Mesendoderm (in vitro differentiated cells): Measurements from ENCODE around the gene FRYL.

Experiments
- DNase-seq: peaks from one replicate; pipeline ENCODE4 v3.0.0; 2013
- H2AK5ac ChIP-seq: 2 replicates; pipeline ENCODE4 v1.6.1; 2013; ENCODE audit warnings: low read length, inconsistent platforms
- H2BK120ac ChIP-seq: 2 replicates; pipeline ENCODE4 v1.6.1; 2013; ENCODE audit warnings: low read depth, mild to moderate bottlenecking, low read length, moderate library complexity, mixed read lengths
- H2BK15ac ChIP-seq: replicated peaks from 2 replicates; pipeline ENCODE4 v1.6.1; 2013; ENCODE audit warnings: low read depth, mild to moderate bottlenecking, moderate library complexity
- H2BK5ac ChIP-seq: 2 replicates; pipeline ENCODE4 v1.6.1; 2013; ENCODE audit warnings: low read length, inconsistent platforms
- H3K18ac ChIP-seq: 2 replicates; pipeline ENCODE4 v1.6.1; 2013; ENCODE audit warnings: mild to moderate bottlenecking, low read length, mixed read lengths
- H3K23ac ChIP-seq: one replicate; pipeline ENCODE4 v1.6.1; 2013; ENCODE audit warnings: low read length
- H3K27ac ChIP-seq: 2 replicates; pipeline ENCODE4 v1.5.1; 2013; ENCODE audit warnings: low read depth, mild to moderate bottlenecking, inconsistent platforms, low read length, moderate library complexity
- H3K27me3 ChIP-seq: 2 replicates; pipeline ENCODE4 v1.6.1; 2013; ENCODE audit warnings: low read length, control low read depth, mild to moderate bottlenecking, inconsistent platforms; ENCODE audit not compliant: insufficient read depth, poor library complexity
- H3K36me3 ChIP-seq: 2 replicates; pipeline ENCODE4 v1.6.1; 2013; ENCODE audit warnings: low read length, inconsistent platforms; ENCODE audit not compliant: control insufficient read depth, insufficient read depth
- H3K4ac ChIP-seq: one replicate; pipeline ENCODE4 v1.6.1; 2013; ENCODE audit warnings: low read depth, mild to moderate bottlenecking, low read length, moderate library complexity
- H3K4me1 ChIP-seq: 2 replicates; pipeline ENCODE4 v1.6.1; 2013; ENCODE audit warnings: low read depth, low read length, inconsistent platforms; ENCODE audit not compliant: control insufficient read depth
- H3K4me2 ChIP-seq: 2 replicates; pipeline ENCODE4 v1.6.1; 2013; ENCODE audit warnings: low read length
- H3K4me3 ChIP-seq: 2 replicates; pipeline ENCODE4 v1.5.1; 2013; ENCODE audit warnings: mild to moderate bottlenecking, low read length
- H3K56ac ChIP-seq: one replicate; pipeline ENCODE4 v1.6.1; 2013; ENCODE audit warnings: low read length
- H3K79me1 ChIP-seq: 2 replicates; pipeline ENCODE4 v1.6.1; 2013; ENCODE audit warnings: low read length, inconsistent platforms
- H3K79me2 ChIP-seq: 2 replicates; pipeline ENCODE4 v1.6.1; 2013; ENCODE audit warnings: mild to moderate bottlenecking, low read length; ENCODE audit not compliant: control insufficient read depth, insufficient read depth
- H3K9ac ChIP-seq: 2 replicates; pipeline ENCODE4 v1.6.1; 2013; ENCODE audit warnings: low read length, inconsistent platforms
- H4K5ac ChIP-seq: one replicate; pipeline ENCODE4 v1.6.1; 2013; ENCODE audit warnings: low read length
- H4K8ac ChIP-seq: one replicate; pipeline ENCODE4 v1.6.1; 2013; ENCODE audit warnings: low read depth, mild to moderate bottlenecking, control low read depth, low read length, moderate library complexity
- WGBS: extraction: QIAGEN DNeasy Blood & Tissue Kit; methylation state at CpG from one replicate; pipeline ENCODE4 v1.1.7; 2013; ENCODE audit warnings: low lambda C conversion rate, missing lambda C conversion rate; ENCODE audit not compliant: insufficient coverage; ENCODE audit errors: extremely low coverage; 5-methylcytosine and 5-hydroxymethylcytosine counted together

Gene FRYL

DNA sequence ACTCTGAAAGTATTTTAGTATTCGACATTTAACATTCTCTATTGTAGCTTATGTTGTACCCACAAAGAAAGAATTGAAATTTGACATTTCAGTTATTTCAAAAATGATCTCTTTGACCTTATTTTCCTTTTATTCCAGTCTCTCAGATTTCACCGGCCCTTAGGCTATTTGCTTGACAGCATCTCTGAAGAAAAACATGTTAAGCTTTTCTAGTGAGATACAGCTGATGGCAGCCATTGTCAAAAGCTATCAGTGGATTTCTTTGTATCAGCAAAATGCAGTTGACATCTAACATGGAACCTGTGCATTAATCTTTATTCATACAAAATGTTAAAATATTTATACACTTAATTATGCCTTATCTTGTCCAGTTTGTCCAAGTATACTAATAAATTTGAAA is 273.4 kb downstream of the FRYL start:
- Histone ChIP-seq H4K5ac (no peak overlapping the region), H3K27ac (no peak overlapping the region), H2AK5ac (no peak overlapping the region), H3K9ac (no peak overlapping the region), H3K18ac (no peak overlapping the region), H2BK120ac (no peak overlapping the region), H2BK15ac (no peak overlapping the region), H4K8ac (no peak overlapping the region), H3K4me1 (no peaks in the 10 kb centered on the region), H3K23ac (no peak overlapping the region), H3K27me3 (no peaks in the 10 kb centered on the region), H3K4ac (no peak overlapping the region), H3K4me2 (no peak overlapping the region), H3K79me2 (no peaks in the 10 kb centered on the region), H3K56ac (no peak overlapping the region), H3K4me3 (no peak overlapping the region), H3K36me3 (peaks cover 2% of the 10 kb centered on the region), H3K79me1 (no peaks in the 10 kb centered on the region), H2BK5ac (no peak overlapping the region)
- WGBS: no CpG with 5 or more reads among the region's 2 CpGs
- no peak for DNase-seq

DNA sequence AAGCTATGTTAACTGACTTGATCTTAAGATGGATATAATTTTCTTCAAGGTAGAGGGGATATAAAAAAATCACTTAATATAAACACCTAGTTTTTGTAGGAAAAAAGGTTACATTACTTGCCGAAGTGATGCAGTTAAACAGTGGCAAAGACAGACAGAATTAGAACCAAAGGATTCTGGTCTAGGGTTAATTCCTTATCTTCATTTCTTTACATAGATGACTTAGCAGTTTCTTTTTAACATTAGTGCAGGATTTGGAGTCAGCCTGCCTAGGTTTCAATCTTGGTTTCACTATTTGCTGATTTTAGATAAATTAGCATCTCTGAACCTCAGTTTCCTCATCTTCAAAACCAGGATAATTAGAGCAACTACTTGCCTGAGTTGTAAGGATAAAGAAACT is 275.7 kb downstream of the FRYL start:
- no peak overlapping the region for H2BK120ac ChIP-seq
- no peak overlapping the region for H2AK5ac ChIP-seq
- no peak overlapping the region for H3K23ac ChIP-seq
- H3K4ac ChIP-seq: no peak overlapping the region
- H3K18ac ChIP-seq: no peak overlapping the region
- H3K9ac ChIP-seq: no peak overlapping the region
- no peak overlapping the region for H4K8ac ChIP-seq
- no peak overlapping the region for H4K5ac ChIP-seq
- H3K27me3 ChIP-seq: no peaks in the 10 kb centered on the region
- no peaks in the 10 kb centered on the region for H3K79me1 ChIP-seq
- no peaks in the 10 kb centered on the region for H3K4me1 ChIP-seq
- no peak overlapping the region for H3K27ac ChIP-seq
- no peak overlapping the region for H3K56ac ChIP-seq
- H3K36me3 ChIP-seq: peaks cover under 1% of the 10 kb centered on the region
- no peak overlapping the region for H3K4me2 ChIP-seq
- WGBS: no CpG with 5 or more reads among the region's 1 CpG
- no peak overlapping the region for H2BK15ac ChIP-seq
- no peak overlapping the region for H3K4me3 ChIP-seq
- no peak overlapping the region for H2BK5ac ChIP-seq
- no peak for DNase-seq
- H3K79me2 ChIP-seq: no peaks in the 10 kb centered on the region

DNA sequence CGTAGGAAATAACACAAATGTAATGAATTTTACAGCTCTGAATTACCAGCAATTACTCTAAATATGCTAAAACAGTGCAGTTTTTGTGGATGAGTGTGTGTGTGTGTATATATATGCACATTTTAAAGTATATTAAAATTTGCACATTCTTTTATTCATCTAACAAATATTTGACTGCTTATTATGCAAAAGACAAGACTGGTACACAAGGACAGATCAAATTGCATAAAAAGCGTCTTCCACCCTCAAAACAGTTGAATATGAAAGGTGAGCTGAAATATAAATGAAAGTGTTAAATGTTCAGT is 276.1 kb downstream of the FRYL start:
- Histone ChIP-seq H3K23ac (no peak overlapping the region), H2BK15ac (no peak overlapping the region), H3K4me2 (no peak overlapping the region), H3K79me1 (no peaks in the 10 kb centered on the region), H3K27ac (no peak overlapping the region), H4K8ac (no peak overlapping the region), H3K4ac (no peak overlapping the region), H3K27me3 (no peaks in the 10 kb centered on the region), H2BK5ac (no peak overlapping the region), H3K18ac (no peak overlapping the region), H3K79me2 (no peaks in the 10 kb centered on the region), H4K5ac (no peak overlapping the region), H3K56ac (no peak overlapping the region), H3K4me1 (no peaks in the 10 kb centered on the region), H3K9ac (no peak overlapping the region), H3K4me3 (no peak overlapping the region), H2AK5ac (no peak overlapping the region), H3K36me3 (peaks cover 2% of the 10 kb centered on the region), H2BK120ac (no peak overlapping the region)
- WGBS: no CpG with 5 or more reads among the region's 2 CpGs
- DNase-seq: no peak

DNA sequence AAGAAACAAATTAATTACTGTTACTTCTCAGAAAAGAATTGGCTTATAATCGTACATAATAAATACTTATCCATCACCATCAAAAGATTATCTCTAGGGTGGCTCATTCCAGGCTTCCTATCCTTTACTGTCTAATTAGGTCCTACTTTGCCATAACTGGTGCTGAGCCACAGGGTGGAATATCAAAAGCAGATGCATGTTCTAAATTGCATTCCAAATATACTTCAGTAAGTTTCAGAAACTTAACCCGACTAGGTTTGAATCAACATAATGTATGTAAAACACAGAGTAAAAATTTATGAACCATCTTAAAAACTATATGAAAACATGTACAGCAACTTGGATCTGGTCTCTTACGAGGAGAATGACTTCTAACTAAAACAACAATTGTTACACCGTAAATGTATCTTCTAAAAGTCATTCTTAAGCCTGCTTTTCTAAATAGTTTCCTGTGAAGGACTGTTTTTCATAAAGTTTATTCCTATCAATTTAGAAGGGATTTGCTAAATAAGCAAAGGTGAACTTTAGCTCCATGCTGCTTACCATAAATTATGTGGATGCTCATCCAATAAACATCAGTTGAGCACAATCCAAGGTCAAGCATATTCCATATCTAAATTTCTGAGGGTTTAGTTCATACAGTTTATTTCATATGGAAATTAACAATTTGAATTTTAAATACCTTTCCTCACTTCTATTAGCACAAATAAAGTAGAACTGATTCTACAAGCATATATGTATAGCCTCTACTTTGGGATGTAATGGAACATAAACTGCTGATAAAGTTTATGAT is 276.6 kb downstream of the FRYL start:
- Histone ChIP-seq H3K56ac (no peak overlapping the region), H4K8ac (no peak overlapping the region), H3K9ac (no peak overlapping the region), H3K36me3 (peaks cover 2% of the 10 kb centered on the region), H3K23ac (no peak overlapping the region), H3K79me2 (no peaks in the 10 kb centered on the region), H2BK120ac (no peak overlapping the region), H3K4me3 (no peak overlapping the region), H2BK15ac (no peak overlapping the region), H2BK5ac (no peak overlapping the region), H3K27me3 (no peaks in the 10 kb centered on the region), H3K27ac (no peak overlapping the region), H3K4ac (no peak overlapping the region), H3K4me1 (no peaks in the 10 kb centered on the region), H2AK5ac (no peak overlapping the region), H3K79me1 (no peaks in the 10 kb centered on the region), H4K5ac (no peak overlapping the region), H3K18ac (no peak overlapping the region), H3K4me2 (no peak overlapping the region)
- DNase-seq: no peak
- WGBS: no CpG with 5 or more reads among the region's 4 CpGs

DNA sequence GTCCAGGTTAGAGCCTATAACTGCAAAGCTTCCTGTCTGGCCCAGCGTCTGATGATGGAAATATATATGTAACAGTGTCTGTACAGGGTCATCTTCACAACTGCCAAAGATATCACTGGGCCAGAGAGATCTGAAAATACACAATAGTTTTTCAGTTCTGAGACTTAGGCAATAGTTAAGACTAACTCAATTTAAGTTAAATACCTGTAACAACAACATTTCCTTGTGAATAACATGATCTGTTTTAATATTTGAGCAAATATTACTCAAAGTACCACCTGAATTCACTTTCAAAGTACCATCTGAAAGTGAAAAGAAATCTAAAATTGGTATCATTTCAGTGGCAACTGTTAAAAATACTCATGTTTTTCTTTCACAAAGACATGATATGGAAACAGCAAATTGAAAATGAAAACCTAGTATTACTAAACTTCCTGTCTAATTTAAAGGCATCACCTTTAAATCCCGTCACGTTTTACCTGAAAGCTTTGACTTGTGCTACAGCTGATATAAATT is 280.5 kb downstream of the FRYL start:
- no peaks in the 10 kb centered on the region for H3K79me2 ChIP-seq
- H3K9ac ChIP-seq: no peak overlapping the region
- no CpG with 5 or more reads among the region's 3 CpGs for WGBS
- no peak overlapping the region for H2BK15ac ChIP-seq
- no peak overlapping the region for H3K4ac ChIP-seq
- no peaks in the 10 kb centered on the region for H3K27me3 ChIP-seq
- DNase-seq: no peak
- H3K56ac ChIP-seq: no peak overlapping the region
- no peak overlapping the region for H3K18ac ChIP-seq
- no peaks in the 10 kb centered on the region for H3K79me1 ChIP-seq
- no peak overlapping the region for H3K23ac ChIP-seq
- H3K4me3 ChIP-seq: no peak overlapping the region
- no peak overlapping the region for H3K4me2 ChIP-seq
- no peak overlapping the region for H3K27ac ChIP-seq
- H4K8ac ChIP-seq: no peak overlapping the region
- no peak overlapping the region for H4K5ac ChIP-seq
- H3K36me3 ChIP-seq: peaks cover 2% of the 10 kb centered on the region
- no peak overlapping the region for H2BK5ac ChIP-seq
- no peak overlapping the region for H2AK5ac ChIP-seq
- no peak overlapping the region for H2BK120ac ChIP-seq
- no peaks in the 10 kb centered on the region for H3K4me1 ChIP-seq

DNA sequence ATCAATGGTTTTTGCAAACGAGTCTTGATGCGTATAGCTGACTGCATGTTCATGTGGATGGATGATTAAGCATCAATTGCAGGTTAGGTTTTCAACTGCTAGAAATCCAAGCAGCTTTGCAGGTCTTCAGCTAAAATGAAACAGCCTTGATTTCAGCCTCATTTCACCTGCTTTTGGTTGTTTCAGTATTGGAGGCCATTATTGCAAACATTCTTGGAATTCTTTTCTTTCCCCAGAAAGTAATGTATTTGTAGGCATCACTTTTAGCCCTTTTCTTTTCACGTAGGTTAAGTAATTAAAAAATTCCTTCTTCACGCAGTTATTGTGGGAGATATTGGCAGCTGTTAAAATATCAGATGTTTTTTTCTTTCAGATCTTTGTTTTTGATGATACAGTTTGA is 281.2 kb downstream of the FRYL start:
- H3K18ac ChIP-seq: no peak overlapping the region

More for the DNA sequence above, 281.2 kb downstream of the FRYL start:
- H2BK15ac ChIP-seq: no peak overlapping the region
- H3K79me2 ChIP-seq: no peaks in the 10 kb centered on the region
- H3K36me3 ChIP-seq: peaks cover 2% of the 10 kb centered on the region
- H4K8ac ChIP-seq: no peak overlapping the region
- no peak overlapping the region for H3K9ac ChIP-seq
- no peak overlapping the region for H3K4me2 ChIP-seq
- no peak overlapping the region for H2AK5ac ChIP-seq
- H3K4ac ChIP-seq: no peak overlapping the region
- no peak overlapping the region for H2BK120ac ChIP-seq
- H3K23ac ChIP-seq: no peak overlapping the region
- no peak overlapping the region for H4K5ac ChIP-seq
- WGBS: no CpG with 5 or more reads among the region's 4 CpGs
- H3K27ac ChIP-seq: no peak overlapping the region
- no peaks in the 10 kb centered on the region for H3K79me1 ChIP-seq
- no peak overlapping the region for H3K56ac ChIP-seq
- H3K27me3 ChIP-seq: no peaks in the 10 kb centered on the region
- H3K4me3 ChIP-seq: no peak overlapping the region
- H2BK5ac ChIP-seq: no peak overlapping the region
- DNase-seq: peak; percentile 6
- no peaks in the 10 kb centered on the region for H3K4me1 ChIP-seq
